Renal pelvis (tissue), 4 donors: ENCODE measurements around the gene SERGEF. TPM values are rescaled to one million over a fixed set of nuclear protein-coding genes. Genes with fewer than 3 reads are reported as not detected.

Experiments
- DNase-seq: peaks from one replicate; pipeline ENCODE4 v3.0.0-alpha.2; 2013
- polyA plus RNA-seq, 3 donors: library from polyadenylated mRNA; unstranded; fragments of 120-200 nt; gene quantifications; one replicate each; pipeline ENCODE4 v1.2.1, GENCODE V29; 2013; ENCODE audit not compliant: insufficient read length in 3 of 3

SERGEF gene
- polyA plus RNA-seq, 3 donors, result 18.5 to 21.8 (median 20.5) TPM

- DNase-seq, result no peak
Observed at GRCh38 chr11:17954395-17955252, 58.2 kb downstream of the SERGEF start.

- no peak for DNase-seq
Observed at GRCh38 chr11:17952487-17952886, 60.4 kb downstream of the SERGEF start.

GRCh38 chr11:17951685-17952388 is 61.0 kb downstream of the SERGEF start:
- no peak for DNase-seq

GRCh38 chr11:17950644-17951043 is 62.2 kb downstream of the SERGEF start:
- peak; percentile 26 for DNase-seq

- DNase-seq, result no peak
Observed at GRCh38 chr11:17948296-17948695, 64.6 kb downstream of the SERGEF start.

- DNase-seq, result no peak
Observed at GRCh38 chr11:17939542-17939941, 73.3 kb downstream of the SERGEF start.

GRCh38 chr11:17936790-17937189 is 76.1 kb downstream of the SERGEF start:
- no peak for DNase-seq

- DNase-seq, result no peak
Observed at GRCh38 chr11:17934194-17934593, 78.7 kb downstream of the SERGEF start.

GRCh38 chr11:17933708-17934107 is 79.1 kb downstream of the SERGEF start:
- no peak for DNase-seq

- no peak for DNase-seq
Observed at GRCh38 chr11:17932472-17932871, 80.4 kb downstream of the SERGEF start.

GRCh38 chr11:17931595-17931994 is 81.3 kb downstream of the SERGEF start:
- DNase-seq, result no peak

- DNase-seq, result no peak
Observed at GRCh38 chr11:17930544-17931125, 82.2 kb downstream of the SERGEF start.

- DNase-seq, result no peak
Observed at GRCh38 chr11:17929171-17929570, 83.7 kb downstream of the SERGEF start.

GRCh38 chr11:17927681-17928343 is 85.0 kb downstream of the SERGEF start:
- DNase-seq, result peak; percentile 67

GRCh38 chr11:17927041-17927440 is 85.8 kb downstream of the SERGEF start:
- DNase-seq, result no peak

GRCh38 chr11:17924713-17925112 is 88.1 kb downstream of the SERGEF start:
- no peak for DNase-seq

- no peak for DNase-seq
Observed at GRCh38 chr11:17923217-17923616, 89.6 kb downstream of the SERGEF start.

GRCh38 chr11:17922416-17922788 is 90.4 kb downstream of the SERGEF start:
- no peak for DNase-seq

GRCh38 chr11:17921659-17922415 is 91.0 kb downstream of the SERGEF start:
- no peak for DNase-seq

GRCh38 chr11:17918049-17918605 is 94.7 kb downstream of the SERGEF start:
- no peak for DNase-seq

GRCh38 chr11:17917556-17917955 is 95.3 kb downstream of the SERGEF start:
- DNase-seq, result no peak
